HG02610 (cell line): Measurements from ENCODE around the gene ITGB5.
A peak's percentile ranks its signal among the peaks of the same experiment; 100 is the strongest.
"Not testable (repeated sequence)": the region's sequence is repeated elsewhere in the genome, so short reads cannot be mapped to it uniquely, and the experiment has no call there.

Source experiments
- ATAC-seq: cut with Tn5 transposase; IDR thresholded peaks from one replicate; pipeline ENCODE4 v1.9.1; 2021; ENCODE audit warnings: mild to moderate bottlenecking, moderate library complexity; ENCODE audit not compliant: unreplicated experiment

Gene ITGB5

GRCh38 chr3:124791639-124792151 lies 95.5 kb downstream of the ITGB5 start:
- no peak for ATAC-seq

- ATAC-seq, result no peak
Observed at GRCh38 chr3:124791142-124791541, 96.0 kb downstream of the ITGB5 start.

GRCh38 chr3:124789103-124789502 lies 98.1 kb downstream of the ITGB5 start:
- ATAC-seq, result not testable (repeated sequence)

- ATAC-seq, result no peak
Observed at GRCh38 chr3:124788254-124788745, 98.9 kb downstream of the ITGB5 start.

GRCh38 chr3:124787476-124788195 lies 99.5 kb downstream of the ITGB5 start:
- ATAC-seq, result no peak

- no peak for ATAC-seq
Observed at GRCh38 chr3:124786511-124787241, 100.5 kb downstream of the ITGB5 start.

GRCh38 chr3:124785973-124786372 lies 101.2 kb downstream of the ITGB5 start:
- ATAC-seq, result no peak

GRCh38 chr3:124784686-124785382 lies 102.3 kb downstream of the ITGB5 start:
- ATAC-seq, result peak; percentile 64

- no peak for ATAC-seq
Observed at GRCh38 chr3:124783696-124784095, 103.5 kb downstream of the ITGB5 start.

GRCh38 chr3:124782377-124782712 lies 104.8 kb downstream of the ITGB5 start:
- not testable (repeated sequence) for ATAC-seq

GRCh38 chr3:124781476-124782376 lies 105.4 kb downstream of the ITGB5 start:
- no peak for ATAC-seq

GRCh38 chr3:124780761-124781475 lies 106.2 kb downstream of the ITGB5 start:
- ATAC-seq, result no peak

- no peak for ATAC-seq
Observed at GRCh38 chr3:124780356-124780755, 106.8 kb downstream of the ITGB5 start.

- no peak for ATAC-seq
Observed at GRCh38 chr3:124779751-124780191, 107.4 kb downstream of the ITGB5 start.

GRCh38 chr3:124779116-124779515 lies 108.0 kb downstream of the ITGB5 start:
- no peak for ATAC-seq

GRCh38 chr3:124777762-124778470 lies 109.2 kb downstream of the ITGB5 start:
- ATAC-seq, result no peak

GRCh38 chr3:124776856-124777255 lies 110.3 kb downstream of the ITGB5 start:
- ATAC-seq, result no peak

- ATAC-seq, result no peak
Observed at GRCh38 chr3:124775877-124776276, 111.3 kb downstream of the ITGB5 start.

GRCh38 chr3:124774841-124775402 lies 112.2 kb downstream of the ITGB5 start:
- no peak for ATAC-seq
